GM19240 (cell line): ENCODE measurements around the gene TNNI3K.

Experiments
- DNase-seq: peaks from one replicate; pipeline ENCODE4 v3.0.0; 2011; ENCODE audit warnings: low spot score; ENCODE audit not compliant: insufficient read length

TNNI3K gene

DNA sequence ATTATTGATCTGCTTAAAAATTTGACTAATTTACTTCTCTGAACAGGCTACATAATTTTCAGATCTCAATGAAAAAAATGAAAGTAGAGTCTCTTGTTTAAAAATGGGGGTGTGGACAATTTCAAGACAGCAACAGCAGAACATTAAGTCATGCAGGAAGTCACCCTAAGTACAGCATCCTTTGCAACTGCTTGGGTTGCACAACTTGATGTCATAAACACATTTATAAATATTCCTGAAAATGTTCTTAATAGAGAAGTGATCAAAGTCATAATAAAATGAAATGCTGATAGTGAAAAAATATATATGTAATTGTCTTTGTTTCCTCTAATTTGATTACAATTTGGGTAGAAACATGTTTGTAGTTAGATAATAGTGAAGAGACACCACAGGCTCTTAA is 79.3 kb downstream of the TNNI3K start:
- no peak for DNase-seq

DNA sequence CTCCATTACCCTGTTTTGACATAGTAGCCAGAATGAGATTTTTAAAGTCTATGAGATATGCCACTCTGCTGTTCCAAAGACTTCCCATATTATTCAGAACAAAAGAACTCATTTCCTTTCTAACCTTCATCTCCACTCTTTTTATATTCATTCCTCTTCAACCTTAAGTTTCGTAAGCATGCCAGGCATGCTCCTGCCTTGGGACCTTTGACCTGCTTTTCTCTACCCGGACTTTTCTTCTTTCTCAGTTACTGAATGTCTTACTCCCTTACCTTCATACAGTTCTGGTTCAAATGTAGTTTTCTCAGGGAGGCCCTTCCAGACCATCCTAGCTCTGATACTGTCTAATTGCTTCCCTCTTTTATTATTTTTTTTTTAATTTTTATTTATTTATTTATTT is 81.1 kb downstream of the TNNI3K start:
- DNase-seq, result no peak

DNA sequence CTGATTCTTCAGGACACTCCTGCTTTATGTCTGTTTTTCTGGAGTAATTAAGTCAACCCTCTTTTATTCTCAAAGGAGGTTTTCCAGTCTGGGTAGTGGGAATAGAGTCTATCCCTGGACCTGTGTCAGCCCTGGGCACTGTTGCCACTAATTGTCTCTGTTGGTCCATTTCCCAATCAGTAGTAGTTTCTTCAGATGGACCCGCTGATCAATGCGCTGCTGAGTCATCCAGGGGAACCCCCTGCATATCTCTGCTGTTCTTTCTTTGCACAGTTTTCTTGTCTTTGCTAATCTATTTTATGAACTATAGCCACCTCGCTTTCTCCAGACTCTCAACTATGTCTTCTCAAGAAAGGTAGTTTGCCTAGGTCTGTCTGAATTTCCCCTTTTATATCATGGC is 82.5 kb downstream of the TNNI3K start:
- DNase-seq, result no peak

DNA sequence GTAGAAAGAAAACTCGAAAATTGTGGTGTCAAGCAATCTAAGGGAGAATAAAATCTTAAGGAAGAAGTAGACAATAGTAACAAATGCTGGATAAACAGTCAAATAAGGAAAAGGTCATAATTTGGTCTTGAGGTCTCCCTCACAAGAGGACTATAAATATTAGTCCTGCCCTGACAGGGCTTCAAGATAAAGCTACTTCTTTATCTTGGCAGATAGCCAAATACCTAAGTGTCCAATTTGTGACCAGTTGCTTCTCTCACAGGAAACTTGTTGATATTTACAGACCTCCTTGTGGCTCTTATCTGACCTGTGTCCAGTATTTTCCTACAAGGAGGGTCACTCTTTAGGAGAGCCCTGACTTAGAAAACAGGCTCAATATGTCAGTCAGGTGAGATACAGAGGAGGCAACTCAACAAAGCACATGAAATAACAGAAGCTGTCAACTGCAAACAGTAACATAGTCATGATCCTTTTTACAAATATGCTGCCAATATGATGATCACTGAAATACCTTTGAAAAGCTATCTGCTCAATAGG is 88.8 kb downstream of the TNNI3K start:
- no peak for DNase-seq

DNA sequence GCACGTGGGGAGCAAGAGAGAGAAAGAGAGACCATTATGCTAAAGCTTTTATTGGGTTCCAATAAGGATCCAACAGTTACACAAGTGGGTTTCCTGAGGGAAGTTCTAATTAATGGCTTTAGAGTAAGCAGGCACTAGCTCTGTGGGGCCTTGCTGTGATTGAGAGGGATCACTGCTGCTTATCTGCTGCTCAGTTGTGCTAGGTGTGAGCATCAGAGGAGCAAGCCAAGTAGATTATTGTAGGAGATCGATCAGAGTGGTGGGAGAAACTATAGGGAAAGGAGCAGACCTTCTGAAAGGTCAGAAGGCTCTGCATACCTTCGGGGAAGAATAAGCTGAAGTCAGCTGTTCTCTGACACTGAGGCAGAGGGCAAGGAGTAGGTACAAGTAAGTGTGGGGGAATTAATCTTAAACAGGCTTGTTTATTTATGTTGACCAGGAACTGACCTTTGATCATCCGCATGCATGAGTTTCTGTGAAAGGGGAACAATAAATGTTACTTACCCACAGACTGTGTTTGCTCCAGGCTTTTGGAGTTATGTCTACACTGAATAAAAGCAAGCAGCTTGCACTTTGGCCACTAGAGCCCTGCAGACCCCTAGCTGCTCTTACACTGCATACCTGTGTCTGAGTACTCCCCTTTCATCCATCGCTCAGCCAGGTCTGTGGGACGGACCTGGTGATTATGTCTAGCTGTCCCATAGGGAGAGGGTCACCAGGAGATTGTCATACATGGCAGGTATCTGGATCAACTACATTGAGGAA is 89.7 kb downstream of the TNNI3K start:
- no peak for DNase-seq

DNA sequence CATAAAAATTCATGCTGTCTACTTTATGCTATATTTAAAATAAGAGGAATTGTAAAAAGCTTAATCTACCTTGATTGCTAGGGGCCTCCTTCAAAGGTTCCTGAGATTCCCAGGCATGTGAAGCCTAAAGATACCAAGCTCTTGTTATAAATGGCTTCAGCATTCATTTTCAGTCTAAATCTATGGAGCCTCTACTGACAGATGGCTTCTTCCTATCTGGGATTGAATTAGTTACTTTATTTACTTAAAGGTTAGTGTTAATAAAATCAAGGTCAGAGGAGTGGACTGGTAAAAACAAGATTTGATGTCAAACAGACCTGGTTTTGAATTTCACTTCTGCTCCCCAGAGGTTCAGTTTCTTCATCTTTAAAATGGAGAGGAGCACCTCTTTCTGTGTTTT is 93.7 kb downstream of the TNNI3K start:
- DNase-seq, result no peak

DNA sequence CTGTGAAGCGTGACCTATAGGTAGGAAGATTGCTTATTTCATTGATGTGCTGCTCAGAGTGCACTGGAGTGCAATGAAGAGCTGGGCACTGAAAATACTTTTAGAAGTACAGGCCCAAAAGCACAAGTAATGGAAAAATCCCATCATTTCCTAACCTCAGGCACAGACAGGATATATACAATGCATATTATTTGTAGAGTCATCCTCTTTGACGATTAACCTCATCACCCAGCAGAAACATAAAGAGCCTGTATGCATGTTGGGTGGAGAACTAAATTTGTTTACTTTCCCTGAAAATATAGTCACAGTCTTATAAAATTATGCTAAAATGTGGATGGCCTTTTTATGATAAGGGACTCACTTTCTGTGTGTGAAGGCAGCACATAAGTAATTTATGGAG is 98.1 kb downstream of the TNNI3K start:
- no peak for DNase-seq

DNA sequence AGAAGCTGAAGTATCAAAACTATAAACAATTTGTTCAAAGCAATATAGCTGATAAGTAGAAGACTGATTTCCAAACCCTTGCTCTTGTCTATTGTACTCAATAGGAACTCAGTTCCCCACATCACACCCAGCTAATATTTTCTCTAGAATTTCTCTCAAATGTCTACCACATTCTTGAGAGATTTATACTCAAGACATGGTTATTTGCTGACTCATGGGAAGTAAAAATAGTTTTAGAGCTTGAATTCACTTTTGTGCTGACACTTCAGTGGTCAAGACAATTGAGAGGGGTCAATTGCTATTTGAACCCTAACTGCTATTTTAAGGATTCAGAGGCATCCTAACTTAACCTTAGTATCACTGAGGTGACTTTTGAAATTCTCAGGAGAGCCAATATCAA is 99.0 kb downstream of the TNNI3K start:
- DNase-seq, result no peak

DNA sequence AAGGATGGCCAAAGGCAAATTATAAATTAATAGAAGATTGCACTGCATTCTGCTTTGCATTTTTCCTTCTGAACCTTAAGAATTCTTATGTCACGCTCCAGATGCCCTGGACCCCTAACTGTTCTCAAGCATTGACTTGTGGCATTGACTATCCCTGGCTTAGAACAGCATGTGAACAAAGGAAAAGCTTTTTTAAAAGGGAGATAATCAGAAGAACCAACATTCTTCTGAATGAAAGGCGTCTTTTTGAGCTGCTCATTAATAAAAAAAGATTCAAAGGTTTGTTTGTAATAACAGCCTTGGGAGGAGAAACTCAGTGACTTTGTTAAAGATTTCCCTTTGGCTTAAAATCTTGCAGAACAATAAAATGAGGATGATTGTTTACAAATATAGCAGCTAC is 105.5 kb downstream of the TNNI3K start:
- no peak for DNase-seq

DNA sequence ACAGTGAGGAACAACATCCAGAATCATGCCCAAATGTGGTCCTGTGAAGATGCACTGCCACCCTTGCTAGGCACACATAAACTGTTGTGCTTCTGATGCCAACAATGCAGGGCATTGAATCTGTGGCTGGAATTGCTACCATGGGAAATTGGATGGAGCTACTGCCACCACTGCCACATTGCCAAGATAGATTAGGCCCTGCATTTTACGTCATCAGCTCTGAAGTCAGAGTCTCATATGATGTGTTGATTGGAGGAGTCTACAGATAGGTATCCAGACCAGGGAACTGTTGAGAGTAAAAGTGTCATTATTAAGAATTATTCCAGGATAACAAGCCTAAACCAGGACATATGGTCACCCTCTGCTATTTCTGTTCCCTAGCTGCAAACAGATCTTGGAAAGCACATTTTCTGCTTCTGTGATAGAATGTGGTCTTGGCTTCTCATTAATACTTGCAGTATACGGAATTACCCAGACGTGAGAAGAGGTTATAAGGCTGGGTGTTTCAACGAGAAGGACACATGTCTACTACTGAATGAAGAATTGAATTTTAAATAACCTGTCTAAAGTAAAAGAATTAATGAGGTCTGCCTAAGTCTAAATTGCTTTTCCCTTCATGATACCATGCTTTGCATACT is 106.6 kb downstream of the TNNI3K start:
- DNase-seq, result no peak

DNA sequence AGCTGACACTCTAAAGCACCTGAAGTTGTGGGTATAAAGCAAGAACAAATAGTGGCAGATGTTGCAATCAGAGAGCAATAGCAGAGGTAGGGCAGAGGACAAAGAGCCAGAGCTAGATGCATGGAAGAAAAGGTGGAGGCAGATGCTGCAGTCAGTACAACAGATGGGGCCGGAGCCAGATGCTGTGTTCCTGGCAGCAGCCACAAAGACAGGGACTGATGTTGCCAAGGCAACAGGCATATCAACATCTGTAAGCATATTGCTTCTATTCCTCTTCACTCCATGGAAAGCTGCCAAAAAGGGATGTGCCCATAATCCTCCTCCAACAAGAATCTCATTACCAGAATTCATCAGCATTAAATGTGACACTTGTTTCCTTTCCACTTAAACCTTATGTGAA is 108.0 kb downstream of the TNNI3K start:
- DNase-seq, result no peak

DNA sequence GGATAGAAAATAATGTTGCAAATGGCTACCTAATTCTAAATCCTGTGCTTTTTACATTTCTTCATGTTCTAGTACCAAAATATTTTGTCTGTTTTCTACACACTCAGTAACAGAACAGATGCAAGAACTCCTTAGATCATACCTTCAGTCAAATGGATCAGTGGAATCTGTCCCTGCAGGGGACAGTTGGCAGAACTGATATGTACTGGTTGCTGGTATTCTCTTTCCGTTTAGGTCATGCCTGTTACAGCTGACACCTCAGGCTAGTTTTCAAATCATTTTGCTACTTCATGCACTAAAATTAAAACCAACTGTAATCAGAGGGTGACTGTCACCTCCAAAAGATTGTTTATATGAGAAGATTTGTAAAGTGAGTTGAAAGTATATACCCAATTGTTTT is 109.2 kb downstream of the TNNI3K start:
- no peak for DNase-seq

DNA sequence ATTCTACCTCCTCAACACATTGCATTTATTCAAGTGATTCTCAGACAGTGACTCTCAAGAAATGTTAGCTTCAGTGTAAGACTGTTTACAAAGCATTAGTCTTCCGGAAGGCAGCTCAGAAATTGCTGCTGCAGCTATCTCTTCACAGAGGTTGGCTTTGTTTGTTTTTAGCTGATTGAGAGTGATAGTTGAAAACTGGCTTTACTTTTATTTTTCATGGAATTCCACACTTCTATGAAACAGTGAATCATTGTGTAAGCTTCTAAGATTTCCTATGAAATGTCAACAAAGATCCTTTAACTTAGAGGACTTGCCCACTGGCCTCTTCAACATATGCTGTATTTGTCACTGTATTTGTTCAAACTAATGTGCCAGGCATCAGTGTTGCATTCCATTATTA is 121.3 kb downstream of the TNNI3K start:
- DNase-seq, result no peak

DNA sequence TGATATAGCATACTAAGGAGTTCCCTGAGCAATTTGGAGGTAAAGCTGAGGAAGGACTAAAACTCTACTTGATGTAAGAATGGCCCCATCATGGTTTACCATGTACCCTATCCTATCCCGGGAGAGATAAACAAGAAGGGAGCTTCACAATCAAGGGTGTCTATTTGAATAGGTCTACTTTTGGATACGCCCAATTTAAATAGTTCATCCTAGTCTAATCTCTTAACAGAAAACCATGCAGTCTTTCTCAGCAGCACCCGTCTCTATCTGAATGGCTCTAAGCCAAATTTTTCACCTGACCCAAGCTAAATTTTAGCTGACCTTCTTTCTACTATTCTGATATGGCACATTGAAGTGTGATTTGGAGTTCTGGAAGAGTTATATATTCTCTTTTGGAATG is 122.0 kb downstream of the TNNI3K start:
- DNase-seq, result no peak

DNA sequence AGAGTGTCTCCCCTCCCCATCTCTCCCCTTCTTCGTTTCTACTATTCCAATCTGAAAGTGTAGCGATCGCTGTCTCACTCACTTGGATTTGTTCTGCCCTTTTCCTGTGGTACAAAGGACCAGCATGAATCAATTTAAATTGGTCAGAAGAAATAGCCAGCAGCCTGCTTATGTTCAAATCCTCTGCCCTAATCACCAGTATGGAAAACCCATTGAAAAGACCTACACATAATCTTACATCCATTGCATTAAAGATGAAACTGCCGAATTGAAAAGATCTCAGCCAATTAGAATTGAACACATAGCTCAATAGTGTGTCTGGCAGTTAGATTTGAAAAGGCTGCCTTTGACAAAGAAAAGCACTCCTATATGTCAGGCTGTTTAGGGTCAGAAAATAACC is 122.6 kb downstream of the TNNI3K start:
- no peak for DNase-seq

DNA sequence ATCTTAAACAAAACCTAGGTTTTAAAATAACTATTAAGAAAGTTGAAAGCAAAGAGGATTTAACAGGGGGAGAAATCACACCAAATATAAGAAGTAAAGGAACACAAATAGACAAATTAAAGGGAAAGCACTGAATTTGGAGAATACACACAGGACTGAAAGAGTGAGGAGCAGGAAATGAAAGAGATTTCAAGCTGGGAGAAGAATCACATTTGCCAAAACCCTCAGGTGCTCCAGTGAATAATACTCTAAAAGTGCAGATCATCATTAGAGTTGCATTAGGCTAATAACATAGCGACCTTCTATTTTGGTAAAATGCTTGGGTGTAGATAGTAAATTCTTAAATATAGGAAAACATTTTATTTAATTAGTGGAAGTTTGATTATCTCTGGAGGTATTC is 127.5 kb downstream of the TNNI3K start:
- DNase-seq, result no peak

DNA sequence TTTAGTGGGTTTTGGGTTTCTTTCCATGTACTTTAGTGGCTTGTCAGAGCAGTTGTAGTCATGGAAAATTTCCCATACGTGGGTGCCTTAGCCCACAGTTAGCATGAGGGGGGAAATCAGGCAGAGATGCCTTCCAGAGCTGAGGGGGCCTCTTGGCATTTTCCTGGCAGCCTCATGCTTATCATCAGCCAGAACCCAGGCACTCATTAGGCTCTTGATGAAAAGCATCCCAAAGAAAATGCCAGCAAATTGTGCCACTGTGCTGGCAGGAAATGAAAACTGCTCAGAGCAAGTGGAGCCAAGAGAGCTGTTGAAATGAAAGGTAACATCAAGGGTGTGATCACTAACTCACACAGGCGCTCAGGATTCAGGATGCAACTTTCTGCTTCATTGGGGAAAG is 128.0 kb downstream of the TNNI3K start:
- no peak for DNase-seq

DNA sequence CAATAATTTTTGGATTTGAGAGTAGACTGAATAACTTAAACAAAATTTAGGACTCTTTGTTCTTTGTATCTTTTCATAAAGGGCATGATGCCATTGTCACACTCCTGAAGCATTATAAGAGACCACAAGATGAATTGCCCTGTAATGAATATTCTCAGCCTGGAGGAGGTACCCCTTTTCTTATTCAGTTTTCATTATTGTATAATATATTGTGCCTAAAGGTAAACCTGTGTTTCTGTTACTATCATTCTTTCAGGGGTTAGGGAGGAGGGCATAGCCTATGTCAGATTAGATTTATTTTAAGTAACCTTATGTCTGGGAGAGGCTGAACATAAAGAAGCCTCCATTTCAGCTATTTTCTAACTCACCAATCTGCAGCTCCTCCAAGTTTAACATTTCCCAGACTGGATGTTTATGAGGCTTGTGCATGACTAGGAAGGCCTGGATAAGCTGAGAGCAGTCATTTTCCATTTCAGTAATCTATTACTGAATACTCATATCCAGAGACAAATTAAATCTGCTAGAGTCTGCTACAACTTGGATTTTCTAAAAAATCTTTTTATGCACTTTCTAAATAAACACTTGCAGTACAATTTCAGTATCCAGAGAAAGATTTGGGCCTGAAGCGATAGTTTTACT is 132.1 kb downstream of the TNNI3K start:
- no peak for DNase-seq

DNA sequence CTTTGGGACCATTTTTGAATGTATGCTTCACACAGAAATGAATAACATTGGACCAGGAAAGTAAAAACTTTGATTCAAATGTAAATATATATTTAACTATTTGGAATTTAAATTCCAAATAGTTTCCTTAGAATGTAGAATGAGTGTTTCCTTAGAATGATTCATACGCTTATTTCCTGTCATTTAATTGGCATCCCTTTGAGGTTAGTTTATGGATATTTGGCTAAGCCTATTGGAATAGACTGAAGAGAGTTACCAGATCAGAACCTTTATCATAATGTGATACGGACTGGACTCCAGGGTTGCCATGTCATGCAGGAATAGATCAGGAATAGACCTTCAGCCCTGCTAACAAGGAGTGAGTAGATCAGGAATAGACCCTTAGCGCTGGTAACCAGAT is 133.1 kb downstream of the TNNI3K start:
- DNase-seq, result no peak

DNA sequence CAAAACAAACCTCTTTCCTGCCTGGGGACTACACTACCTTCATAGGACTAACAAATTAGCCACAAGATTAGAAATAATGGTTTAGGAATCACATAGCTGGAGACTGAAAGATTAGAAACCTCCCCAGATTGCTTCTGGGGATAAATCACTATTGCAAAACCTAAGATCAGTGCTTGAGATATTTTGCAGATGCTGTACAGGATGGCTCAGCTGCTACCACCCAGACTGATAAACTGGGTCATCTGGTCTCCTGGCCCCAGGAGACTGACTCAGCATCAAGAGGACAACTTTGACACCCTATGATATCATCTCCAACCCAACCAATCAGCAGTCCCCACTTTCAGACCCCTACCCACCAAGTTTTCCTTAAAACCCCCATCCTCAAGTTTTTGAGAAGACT is 140.2 kb downstream of the TNNI3K start:
- no peak for DNase-seq

DNA sequence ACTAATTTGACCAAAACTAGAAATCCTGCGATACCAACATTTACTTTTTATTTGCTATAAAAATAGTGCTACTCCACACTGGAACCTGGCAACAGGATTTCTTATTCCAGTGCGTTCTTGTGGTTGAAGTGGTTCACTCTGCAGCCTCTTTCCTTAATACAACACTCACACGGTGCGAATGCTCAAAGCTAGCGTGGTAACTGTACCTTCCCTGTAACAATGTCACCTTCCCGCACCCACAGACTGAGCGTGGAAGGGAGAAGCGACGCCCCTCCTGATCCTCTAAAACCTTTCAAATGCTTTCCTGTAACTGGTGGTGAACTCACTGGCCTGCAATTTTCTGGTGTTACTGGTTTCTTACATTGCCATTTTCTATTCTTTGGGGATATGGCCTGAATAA is 145.1 kb downstream of the TNNI3K start:
- no peak for DNase-seq

DNA sequence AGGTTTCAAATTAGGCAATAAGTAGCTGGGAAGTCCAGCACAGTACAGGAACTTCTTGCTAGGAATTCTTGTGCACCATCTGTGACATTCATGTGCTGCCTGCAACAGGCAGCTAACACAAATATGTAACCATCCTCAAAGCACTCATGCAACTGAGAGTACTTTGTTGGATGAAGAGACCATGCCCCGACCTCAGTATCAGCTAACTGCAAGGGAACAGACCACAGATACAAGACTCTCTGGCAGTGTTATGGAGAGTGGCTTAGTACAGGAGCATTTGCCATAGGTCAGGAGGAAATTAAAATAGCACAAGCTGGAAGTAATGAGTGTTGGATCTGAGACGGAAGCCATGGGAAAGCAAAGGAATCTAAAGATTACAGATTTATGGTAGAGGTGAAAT is 153.7 kb downstream of the TNNI3K start:
- no peak for DNase-seq

DNA sequence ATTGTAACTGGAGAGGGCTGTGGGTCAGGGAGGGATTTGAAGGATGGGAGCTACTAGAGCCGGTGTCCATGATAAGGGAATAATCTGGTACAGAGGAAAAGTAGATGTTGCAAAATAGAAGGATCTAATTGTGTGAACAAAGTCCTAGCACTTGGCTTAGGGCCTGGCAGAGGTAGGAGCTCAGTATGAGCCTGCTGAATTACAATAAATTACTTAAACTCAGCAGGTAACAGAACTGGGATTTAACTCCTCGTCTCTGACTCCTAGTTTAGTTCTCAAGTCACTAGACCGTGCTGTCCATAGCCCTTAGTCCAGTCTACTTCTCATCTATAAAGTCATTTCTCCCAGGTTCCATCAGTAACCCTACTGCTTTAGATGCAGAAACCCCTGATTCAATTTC is 157.0 kb downstream of the TNNI3K start:
- DNase-seq, result no peak
